AG08395 (cell line): Measurements from ENCODE around the gene PRKG1.
"Not testable (repeated sequence)": the region's sequence is repeated elsewhere in the genome, so short reads cannot be mapped to it uniquely, and the experiment has no call there.

Source experiments
- DNase-seq: peaks from one replicate; pipeline ENCODE4 v3.0.0; 2012; ENCODE audit warnings: mixed read lengths, low spot score

PRKG1 gene

GRCh38 chr10:51227897-51228713 lies 153.8 kb downstream of the PRKG1 start:
- DNase-seq: no peak

DNA sequence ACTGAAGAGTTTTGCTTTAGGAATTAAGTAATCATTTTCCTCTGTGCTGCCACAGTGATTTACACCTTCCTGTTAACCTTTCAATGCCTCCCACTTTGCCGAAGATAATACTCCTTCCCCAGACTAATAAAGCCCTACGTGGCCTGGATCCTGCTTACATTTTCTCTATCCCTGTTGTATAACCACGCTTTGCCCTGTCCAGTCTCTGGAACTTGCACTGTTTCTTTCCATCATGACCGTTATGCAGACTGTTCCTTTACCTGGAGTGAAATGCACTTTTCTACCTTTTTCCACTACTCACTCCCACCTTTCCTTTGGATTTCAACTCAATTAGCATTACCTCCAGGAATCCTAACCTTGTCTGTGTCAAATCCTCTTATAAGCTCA lies 154.4 kb downstream of the PRKG1 start:
- DNase-seq: no peak

- no peak for DNase-seq
Measured at GRCh38 chr10:51230887-51231585, 156.7 kb downstream of the PRKG1 start.

GRCh38 chr10:51231754-51232153 lies 157.5 kb downstream of the PRKG1 start:
- DNase-seq: peak; percentile 34

GRCh38 chr10:51233337-51234100 lies 159.2 kb downstream of the PRKG1 start:
- no peak for DNase-seq

GRCh38 chr10:51235865-51236264 lies 161.6 kb downstream of the PRKG1 start:
- DNase-seq: no peak

DNA sequence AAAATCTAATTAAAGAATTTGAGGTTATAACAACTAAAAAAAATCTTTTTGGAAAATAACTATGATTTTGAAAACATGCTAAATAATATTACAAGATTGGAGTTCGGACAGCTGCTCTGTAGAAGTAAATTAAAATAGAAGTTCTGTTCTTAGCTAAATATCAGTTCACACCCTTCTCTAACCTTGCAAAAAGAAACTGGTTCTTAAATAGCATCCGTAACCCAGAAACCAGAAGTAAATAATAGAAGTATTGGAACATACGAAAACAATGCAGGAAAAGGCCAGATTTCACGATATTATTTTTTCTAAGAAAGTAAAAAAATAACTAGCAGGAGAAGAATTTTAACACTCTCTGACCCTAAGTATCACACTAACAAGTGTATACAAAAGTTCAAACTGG lies 164.7 kb downstream of the PRKG1 start:
- DNase-seq: no peak

DNA sequence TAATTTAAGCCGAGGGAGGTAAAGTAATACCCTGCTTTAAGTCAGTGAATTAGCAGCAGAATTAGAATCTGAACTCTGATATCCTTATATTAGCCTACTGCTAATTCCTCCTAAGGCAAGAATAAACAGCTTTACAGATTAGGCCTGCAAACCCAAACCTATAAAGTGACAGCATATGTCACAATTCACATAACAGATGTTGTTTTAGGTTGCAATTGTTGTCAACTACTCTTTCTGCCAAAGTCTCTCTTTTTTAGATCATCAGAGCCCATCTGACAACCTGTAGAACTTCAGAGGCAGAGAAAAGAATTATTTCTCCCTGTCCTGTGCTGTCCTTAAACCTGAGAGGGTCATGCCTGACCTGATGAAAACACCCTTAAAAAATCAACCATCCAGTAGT lies 167.2 kb downstream of the PRKG1 start:
- DNase-seq: no peak

- no peak for DNase-seq
Measured at GRCh38 chr10:51242393-51242792, 168.1 kb downstream of the PRKG1 start.

DNA sequence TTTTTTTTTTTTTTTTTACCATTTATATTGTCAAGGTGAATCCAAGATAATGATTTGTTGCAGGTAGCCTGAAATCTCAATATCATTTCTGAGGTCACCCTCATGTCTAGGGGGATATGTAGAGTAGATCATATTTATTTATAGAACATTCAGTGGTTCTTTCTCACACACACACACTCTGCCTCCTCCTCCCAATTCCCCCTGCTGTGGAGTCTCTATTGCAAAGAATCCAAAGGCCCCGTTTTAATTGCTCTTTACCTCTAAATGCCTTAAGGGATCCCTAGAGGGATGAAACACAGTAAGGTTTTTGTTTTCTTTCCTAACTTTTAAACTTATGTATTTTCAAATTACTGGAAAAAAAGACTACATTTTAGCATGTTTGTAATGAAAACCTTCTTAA lies 170.0 kb downstream of the PRKG1 start:
- DNase-seq: no peak

GRCh38 chr10:51244748-51245490 lies 170.6 kb downstream of the PRKG1 start:
- DNase-seq: peak; percentile 65

GRCh38 chr10:51246156-51246555 lies 171.9 kb downstream of the PRKG1 start:
- DNase-seq: no peak

DNA sequence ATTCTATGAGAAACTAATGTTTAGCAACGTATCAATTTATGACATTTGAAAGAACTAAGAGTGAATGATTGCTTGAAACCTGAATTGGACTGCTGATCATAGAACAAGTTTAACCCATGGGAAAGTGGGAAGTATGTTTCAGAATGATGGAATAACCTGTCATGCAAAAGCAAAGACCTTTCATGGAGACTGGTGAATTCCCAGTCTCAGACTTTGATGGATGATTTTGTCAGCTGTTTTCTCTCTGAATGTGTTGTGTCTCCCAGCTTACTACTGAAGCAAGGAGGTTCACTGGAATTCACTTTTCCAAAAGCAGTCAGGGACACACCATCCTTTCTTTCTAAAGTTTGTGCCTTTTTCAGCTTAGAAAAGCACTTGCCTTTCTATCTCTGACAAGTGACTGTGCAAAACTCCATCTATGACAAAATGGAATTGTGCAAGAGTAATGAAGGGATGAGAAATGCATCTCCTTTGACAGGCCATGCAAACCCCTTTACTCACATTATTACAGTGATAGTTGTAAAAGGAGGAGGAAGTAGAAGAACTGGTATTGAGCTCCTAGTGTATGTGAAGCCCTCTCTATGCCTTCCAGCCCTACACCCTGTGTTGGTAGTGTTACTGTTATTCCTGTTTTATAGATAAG lies 176.1 kb downstream of the PRKG1 start:
- DNase-seq: no peak

DNA sequence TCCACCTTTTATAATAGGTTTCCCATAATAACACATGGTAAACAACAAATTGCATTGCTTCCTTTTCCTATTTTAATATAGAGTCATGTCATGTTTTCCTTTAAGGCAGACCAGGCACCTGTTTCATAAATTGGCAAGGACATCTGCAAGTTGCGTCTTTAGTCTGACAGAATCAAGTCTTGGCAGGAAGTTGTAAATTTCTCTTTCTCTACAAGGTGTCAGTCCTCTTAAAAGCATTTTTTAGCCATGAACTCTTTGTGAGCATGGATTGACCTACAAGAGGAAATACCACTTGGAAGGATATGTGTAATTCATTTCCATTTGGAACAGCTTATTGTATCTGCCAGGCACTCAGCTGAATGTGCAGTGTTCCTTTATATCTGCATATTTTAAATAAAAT lies 176.8 kb downstream of the PRKG1 start:
- no peak for DNase-seq

- no peak for DNase-seq
Measured at GRCh38 chr10:51255381-51255780, 181.1 kb downstream of the PRKG1 start.

DNA sequence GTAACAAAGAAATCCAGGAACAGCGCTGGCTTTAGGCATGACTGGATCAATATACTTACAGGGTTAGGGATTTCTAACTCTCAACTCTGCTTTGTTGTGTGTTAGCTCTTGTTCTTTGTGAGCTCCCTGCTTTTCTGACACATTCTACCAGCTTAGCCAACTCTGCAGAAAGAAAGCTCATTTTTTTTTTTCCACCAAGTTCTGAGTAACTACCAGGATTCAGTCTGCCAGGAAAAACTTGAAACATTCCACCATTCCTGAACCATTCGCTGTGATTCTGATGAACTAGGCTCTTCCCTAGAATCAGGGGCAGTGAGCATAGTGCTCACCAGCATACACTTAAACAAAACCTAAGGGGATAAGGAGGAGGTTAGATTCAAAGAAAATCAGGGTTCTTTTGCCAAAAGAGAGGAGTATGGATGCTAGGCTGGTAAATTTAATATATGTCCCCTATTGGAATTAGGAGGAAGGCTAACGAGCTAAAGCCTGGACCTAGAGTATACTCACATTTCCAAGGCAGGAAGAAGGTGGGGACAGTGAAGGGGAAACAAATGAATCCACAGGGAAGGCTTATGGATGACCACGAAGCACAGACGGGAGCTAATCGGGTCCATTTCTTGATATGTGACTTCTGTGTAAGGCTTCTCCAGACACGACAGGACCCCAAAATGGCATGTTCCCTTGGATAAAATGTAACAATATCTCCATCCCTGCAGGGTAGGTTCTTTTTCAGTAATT lies 183.4 kb downstream of the PRKG1 start:
- DNase-seq: peak; percentile 70

GRCh38 chr10:51260376-51260775 lies 186.1 kb downstream of the PRKG1 start:
- no peak for DNase-seq

DNA sequence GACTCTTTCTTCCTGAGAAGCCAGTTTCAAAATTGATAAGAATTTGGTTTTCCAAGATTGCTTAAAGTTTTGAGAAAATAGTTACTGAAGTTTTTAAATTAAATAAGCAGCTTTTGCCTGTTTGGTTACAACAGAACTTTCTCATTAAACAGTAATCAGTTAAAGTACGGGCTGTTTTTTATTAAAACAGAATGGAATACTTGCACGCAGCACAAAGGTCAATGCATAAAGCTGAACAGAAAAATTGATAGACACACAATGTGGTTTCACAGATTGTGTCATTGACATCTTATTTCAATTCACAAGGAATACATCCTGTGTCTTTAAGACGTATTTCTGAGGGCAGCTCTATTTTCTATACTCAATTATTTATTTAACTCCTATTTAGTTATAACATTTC lies 192.2 kb downstream of the PRKG1 start:
- peak; percentile 6 for DNase-seq

- not testable (repeated sequence) for DNase-seq
Measured at GRCh38 chr10:51267980-51268570, 193.8 kb downstream of the PRKG1 start.

DNA sequence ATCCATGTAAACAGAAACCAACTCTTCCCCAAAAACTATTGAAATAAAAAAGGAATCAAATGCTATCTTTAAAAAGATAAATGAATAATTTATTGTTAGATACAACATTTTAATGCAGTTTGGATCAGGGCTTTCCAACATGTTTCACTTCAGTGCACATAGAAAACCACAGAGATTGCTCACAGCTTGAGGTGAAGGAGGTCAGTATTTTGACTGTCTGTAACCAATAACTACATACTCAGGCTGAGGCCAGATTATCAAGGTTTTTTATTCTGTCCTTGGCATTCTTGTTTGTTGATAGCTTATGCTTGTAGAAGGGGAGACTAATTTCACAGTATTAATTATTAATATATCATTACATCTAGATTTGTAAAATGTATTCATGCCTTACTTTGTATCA lies 195.5 kb downstream of the PRKG1 start:
- peak; percentile 60 for DNase-seq
